HEK293 (cell line): ENCODE measurements around the gene RUNX1.
"Not testable (repeated sequence)": the region's sequence is repeated elsewhere in the genome, so short reads cannot be mapped to it uniquely, and the experiment has no call there.

Experiments used
- MEIS1 ChIP-seq: sonication (generic); formaldehyde crosslinking; IDR thresholded peaks from 2 replicates; pipeline ENCODE4 v1.8.1; 2022; ENCODE audit warnings: missing genetic modification reagents, mild to moderate bottlenecking, borderline replicate concordance
- WT1 ChIP-seq: fragments of 450-650 bp; formaldehyde crosslinking; IDR thresholded peaks from 2 replicates; pipeline ENCODE4 v1.5.1; 2016; ENCODE audit warnings: missing biosample characterization, missing genetic modification characterization
- ZNF366 ChIP-seq: fragments of 450-650 bp; formaldehyde crosslinking; conservative IDR thresholded peaks from 2 replicates; pipeline ENCODE4 v1.5.1; 2016; ENCODE audit warnings: missing biosample characterization, missing genetic modification characterization
- ZNF629 ChIP-seq: fragments of 450-650 bp; formaldehyde crosslinking; IDR thresholded peaks from 2 replicates; pipeline ENCODE4 v1.5.1; 2017; ENCODE audit warnings: missing biosample characterization, missing genetic modification characterization
- ZXDB ChIP-seq: fragments of 450-650 bp; formaldehyde crosslinking; IDR thresholded peaks from 2 replicates; pipeline ENCODE4 v1.5.1; 2016; ENCODE audit warnings: missing biosample characterization, missing genetic modification characterization
- TF ChIP-seq, protein P1 (sequence below): fragments of 450-650 bp; formaldehyde crosslinking; IDR thresholded peaks from 2 replicates; pipeline ENCODE4 v1.5.1; 2016; ENCODE audit warnings: missing biosample characterization, missing genetic modification characterization
- TF ChIP-seq, protein P2 (sequence below): fragments of 450-650 bp; formaldehyde crosslinking; IDR thresholded peaks from 2 replicates; pipeline ENCODE4 v1.5.1; 2016; ENCODE audit warnings: missing biosample characterization, missing genetic modification characterization

DNA sequence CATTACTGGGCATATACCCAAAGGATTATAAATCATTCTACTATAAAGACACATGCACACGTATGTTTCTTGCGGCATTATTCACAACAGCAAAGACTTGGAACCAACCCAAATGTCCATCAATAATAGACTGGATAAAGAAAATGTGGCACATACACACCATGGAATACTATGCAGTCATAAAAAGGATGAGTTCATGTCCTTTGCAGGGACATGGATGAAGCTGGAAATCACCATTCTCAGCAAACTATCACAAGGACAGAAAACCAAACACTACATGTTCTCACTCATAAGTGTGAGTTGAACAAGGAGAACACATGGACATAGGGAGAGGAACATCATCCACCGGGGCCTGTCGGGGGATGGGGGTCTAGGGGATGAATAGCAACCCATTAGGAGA, 97.2 kb downstream of the RUNX1 start:
- TF ChIP-seq MEIS1 (CRISPR knock-in tag); WT1; ZNF366 (tag by site-specific recombination); ZNF629 (tag by site-specific recombination); ZXDB (tag by site-specific recombination): not testable (repeated sequence)
- TF ChIP-seq, protein P1, sequence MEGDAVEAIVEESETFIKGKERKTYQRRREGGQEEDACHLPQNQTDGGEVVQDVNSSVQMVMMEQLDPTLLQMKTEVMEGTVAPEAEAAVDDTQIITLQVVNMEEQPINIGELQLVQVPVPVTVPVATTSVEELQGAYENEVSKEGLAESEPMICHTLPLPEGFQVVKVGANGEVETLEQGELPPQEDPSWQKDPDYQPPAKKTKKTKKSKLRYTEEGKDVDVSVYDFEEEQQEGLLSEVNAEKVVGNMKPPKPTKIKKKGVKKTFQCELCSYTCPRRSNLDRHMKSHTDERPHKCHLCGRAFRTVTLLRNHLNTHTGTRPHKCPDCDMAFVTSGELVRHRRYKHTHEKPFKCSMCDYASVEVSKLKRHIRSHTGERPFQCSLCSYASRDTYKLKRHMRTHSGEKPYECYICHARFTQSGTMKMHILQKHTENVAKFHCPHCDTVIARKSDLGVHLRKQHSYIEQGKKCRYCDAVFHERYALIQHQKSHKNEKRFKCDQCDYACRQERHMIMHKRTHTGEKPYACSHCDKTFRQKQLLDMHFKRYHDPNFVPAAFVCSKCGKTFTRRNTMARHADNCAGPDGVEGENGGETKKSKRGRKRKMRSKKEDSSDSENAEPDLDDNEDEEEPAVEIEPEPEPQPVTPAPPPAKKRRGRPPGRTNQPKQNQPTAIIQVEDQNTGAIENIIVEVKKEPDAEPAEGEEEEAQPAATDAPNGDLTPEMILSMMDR (tag by site-specific recombination) = not testable (repeated sequence)
- TF ChIP-seq, protein P2, sequence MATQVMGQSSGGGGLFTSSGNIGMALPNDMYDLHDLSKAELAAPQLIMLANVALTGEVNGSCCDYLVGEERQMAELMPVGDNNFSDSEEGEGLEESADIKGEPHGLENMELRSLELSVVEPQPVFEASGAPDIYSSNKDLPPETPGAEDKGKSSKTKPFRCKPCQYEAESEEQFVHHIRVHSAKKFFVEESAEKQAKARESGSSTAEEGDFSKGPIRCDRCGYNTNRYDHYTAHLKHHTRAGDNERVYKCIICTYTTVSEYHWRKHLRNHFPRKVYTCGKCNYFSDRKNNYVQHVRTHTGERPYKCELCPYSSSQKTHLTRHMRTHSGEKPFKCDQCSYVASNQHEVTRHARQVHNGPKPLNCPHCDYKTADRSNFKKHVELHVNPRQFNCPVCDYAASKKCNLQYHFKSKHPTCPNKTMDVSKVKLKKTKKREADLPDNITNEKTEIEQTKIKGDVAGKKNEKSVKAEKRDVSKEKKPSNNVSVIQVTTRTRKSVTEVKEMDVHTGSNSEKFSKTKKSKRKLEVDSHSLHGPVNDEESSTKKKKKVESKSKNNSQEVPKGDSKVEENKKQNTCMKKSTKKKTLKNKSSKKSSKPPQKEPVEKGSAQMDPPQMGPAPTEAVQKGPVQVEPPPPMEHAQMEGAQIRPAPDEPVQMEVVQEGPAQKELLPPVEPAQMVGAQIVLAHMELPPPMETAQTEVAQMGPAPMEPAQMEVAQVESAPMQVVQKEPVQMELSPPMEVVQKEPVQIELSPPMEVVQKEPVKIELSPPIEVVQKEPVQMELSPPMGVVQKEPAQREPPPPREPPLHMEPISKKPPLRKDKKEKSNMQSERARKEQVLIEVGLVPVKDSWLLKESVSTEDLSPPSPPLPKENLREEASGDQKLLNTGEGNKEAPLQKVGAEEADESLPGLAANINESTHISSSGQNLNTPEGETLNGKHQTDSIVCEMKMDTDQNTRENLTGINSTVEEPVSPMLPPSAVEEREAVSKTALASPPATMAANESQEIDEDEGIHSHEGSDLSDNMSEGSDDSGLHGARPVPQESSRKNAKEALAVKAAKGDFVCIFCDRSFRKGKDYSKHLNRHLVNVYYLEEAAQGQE (tag by site-specific recombination) = not testable (repeated sequence)
